GM19099 (cell line): Measurements from ENCODE around the gene CR2.

Experiments
- POLR2A ChIP-seq: IDR thresholded peaks from 3 replicates; pipeline ENCODE4 v1.6.1; 2011; ENCODE audit warnings: low read depth; ENCODE audit not compliant: insufficient read length; ENCODE audit errors: extremely low read depth

The CR2 gene

GRCh38 chr1:207429963-207430362, 24.2 kb upstream of the CR2 start:
- TF ChIP-seq POLR2A = no peak

DNA sequence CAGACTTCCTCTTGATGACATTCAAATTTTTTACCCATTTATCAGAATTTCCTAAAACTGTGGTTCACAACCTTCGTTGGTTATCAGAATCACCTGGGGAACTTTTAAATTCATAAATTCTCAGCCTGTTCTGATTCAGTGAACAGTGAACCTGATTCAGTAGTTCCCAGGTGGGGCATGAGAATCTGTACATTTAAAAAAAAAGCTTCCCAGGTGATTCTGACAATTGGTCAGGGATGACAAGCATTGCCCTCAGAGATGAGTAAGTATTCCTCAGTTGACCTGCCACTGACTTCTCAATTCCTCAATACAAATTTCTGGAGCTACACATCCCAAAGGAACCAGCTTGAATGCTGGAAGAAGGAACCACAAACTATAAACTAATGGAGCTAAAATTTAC, 23.5 kb upstream of the CR2 start:
- TF ChIP-seq POLR2A = no peak

DNA sequence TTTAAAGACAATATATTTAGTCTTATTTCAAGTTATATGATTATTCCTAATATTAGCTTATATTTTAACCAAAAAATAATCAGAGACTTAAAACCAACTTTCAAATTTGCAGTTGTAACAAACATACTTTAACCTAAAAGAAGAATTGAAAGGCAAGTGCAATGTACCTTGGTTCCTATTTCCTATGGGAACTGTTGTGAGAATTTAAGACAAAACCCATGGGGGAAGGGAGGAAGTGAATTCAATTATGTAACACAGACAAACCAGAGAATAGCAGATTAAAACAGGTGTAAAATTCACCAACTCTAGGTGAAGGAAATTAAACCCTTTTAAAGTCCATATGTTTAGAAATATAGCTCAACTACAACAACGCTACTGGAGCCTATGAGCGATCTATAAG, 22.6 kb upstream of the CR2 start:
- no peak for TF ChIP-seq POLR2A

GRCh38 chr1:207433435-207433834, 20.7 kb upstream of the CR2 start:
- no peak for TF ChIP-seq POLR2A

DNA sequence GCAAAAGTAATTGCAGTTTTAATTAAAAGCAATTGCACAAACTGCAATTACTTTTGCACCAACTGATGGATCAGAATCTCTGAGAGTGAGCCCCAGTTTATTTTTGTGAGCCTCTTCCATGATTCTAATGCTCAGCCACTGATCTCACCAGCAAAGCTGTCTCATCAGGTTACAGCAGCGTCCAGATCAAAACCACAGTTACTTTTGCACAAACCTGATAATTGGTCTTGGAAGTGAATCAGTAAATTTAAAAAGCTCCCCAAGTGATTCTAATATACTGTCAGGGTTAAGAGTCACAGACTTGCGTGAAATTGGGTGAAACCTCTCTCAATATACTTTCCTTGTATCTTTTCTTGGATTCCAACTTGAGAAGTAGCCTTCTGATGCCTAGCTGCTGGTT, 13.5 kb upstream of the CR2 start:
- no peak for TF ChIP-seq POLR2A

- no peak for TF ChIP-seq POLR2A
Measured at GRCh38 chr1:207444514-207445217, 9.5 kb upstream of the CR2 start.

DNA sequence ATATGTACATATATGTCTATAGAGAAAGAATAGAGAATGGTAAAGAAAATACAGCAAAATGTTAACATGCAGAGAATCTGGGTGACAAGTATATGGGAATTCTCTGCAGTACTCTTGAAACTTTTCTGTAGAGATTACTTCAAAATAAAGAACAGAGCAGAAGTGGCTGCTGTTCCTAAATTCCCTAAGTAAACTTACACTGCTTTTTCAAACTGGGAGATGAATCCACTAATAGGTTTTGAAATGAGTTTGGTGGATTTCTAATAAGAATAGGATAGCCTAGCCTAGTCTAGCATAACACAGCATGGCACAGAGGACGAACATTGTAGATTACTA, 450 bp upstream of the CR2 start:
- TF ChIP-seq POLR2A = no peak

GRCh38 chr1:207455183-207455754, 1.1 kb downstream of the CR2 start:
- TF ChIP-seq POLR2A = peak; percentile 35

GRCh38 chr1:207458414-207458813, 4.3 kb downstream of the CR2 start:
- TF ChIP-seq POLR2A = no peak

DNA sequence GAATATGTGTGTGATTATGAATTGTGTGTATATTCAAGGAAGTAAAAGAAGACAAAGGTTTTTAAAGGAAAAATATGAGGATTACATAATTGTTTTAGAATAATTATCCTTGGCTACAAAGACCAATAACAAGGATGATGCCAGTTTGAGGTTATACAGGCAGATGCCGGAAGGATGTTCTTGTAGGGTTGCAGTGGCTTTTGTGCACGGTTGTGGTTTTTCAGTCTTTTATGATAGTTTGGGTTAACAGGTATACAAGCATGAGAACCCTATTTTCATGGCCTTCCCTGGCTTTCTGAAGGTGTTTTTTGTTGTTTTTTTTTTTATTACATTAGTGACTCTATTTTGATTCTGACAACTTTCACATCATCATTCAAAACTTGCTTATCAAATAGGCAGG, 4.9 kb downstream of the CR2 start:
- no peak for TF ChIP-seq POLR2A

DNA sequence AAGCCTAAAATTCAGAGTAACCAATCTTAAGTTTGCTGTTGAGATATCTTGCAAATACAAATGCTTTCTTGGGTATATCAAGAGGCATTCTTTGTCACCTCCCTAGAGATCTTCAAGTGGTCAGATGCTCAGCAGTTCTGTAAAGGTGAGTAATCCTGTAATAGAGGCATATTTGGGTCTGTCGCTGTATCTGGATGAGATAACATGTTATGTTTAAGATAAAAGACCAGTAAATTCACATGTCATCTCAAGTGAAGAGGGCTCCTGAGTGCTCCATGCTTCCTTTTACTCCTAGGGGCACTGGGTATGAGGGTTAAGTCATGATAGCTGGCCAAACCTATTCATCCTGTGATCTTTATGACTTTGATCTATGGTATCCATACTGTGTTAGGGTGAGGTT, 7.5 kb downstream of the CR2 start:
- no peak for TF ChIP-seq POLR2A

DNA sequence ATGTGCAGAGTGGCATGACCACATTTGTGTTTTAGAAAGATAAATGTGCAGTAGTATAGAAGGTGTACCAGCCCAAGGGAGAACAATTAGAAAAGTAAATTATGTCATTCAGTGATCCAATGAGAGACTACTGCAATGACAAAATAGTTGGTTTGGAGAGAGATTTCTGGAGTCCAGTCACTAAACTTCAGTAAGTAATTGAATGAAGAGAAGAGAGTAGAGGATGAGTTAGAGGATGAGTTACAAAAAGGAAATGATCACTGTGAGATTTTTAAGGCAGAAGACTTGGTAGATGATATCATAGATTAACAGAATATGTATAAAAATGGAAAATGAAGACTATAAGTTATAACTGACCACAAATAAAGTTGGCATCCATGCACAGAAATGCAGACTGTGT, 8.4 kb downstream of the CR2 start:
- no peak for TF ChIP-seq POLR2A

DNA sequence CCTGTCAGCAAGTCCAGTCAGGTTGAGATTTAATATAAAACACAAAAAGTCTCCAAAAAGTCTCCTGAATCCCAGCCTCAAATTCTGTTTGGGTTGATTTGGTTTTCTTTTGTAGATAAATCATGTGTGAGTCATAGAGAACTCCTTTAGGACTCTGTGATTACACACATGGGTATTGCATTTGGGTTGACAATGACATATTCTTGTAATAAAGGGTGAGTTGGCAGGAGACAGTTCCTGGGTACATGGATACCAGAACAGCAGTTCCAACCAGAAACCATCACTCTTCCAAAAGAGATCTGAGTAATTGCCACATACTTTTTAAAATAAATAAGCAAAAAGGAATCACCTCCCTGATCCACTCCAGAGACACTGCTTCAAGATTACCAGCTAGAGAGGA, 8.9 kb downstream of the CR2 start:
- no peak for TF ChIP-seq POLR2A

DNA sequence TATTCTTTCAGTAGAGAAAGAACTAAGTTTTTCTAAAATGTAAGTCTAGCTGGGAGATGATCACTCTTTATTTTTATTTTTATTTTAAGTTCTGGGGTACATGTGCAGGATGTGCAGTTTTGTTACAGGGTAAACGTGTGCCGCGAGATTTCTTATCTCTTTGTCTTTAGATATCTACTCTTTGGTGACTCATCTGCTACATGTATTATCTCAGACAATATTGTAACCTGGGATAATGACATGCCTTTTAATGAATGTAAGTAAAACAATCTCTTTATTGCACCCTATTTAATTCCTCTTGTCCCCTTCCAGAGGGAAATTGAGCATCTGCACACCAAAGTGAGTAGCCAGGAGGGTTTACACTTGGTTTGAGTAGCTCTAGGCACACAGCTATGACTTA, 9.4 kb downstream of the CR2 start:
- no peak for TF ChIP-seq POLR2A

GRCh38 chr1:207470927-207471326, 16.8 kb downstream of the CR2 start:
- TF ChIP-seq POLR2A = no peak

GRCh38 chr1:207474210-207474609, 20.1 kb downstream of the CR2 start:
- no peak for TF ChIP-seq POLR2A

GRCh38 chr1:207486198-207486597, 32.1 kb downstream of the CR2 start:
- no peak for TF ChIP-seq POLR2A
